HL-60/S4 treated with retinoic acid at 250 ng/mL for 4 days and 3 days (cell line): ENCODE data around the gene OCIAD2.
"Not testable (repeated sequence)": the region's sequence is repeated elsewhere in the genome, so short reads cannot be mapped to it uniquely, and the experiment has no call there.

Source experiments
- in situ Hi-C: fragments of 300-500 bp; cut with MboI; formaldehyde crosslinking; loops from 2 replicates; pipeline ENCODE4 v1.7.0; 2022; ENCODE audit warnings: low sequenced_read_pairs

The OCIAD2 gene, protein sequence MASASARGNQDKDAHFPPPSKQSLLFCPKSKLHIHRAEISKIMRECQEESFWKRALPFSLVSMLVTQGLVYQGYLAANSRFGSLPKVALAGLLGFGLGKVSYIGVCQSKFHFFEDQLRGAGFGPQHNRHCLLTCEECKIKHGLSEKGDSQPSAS

DNA sequence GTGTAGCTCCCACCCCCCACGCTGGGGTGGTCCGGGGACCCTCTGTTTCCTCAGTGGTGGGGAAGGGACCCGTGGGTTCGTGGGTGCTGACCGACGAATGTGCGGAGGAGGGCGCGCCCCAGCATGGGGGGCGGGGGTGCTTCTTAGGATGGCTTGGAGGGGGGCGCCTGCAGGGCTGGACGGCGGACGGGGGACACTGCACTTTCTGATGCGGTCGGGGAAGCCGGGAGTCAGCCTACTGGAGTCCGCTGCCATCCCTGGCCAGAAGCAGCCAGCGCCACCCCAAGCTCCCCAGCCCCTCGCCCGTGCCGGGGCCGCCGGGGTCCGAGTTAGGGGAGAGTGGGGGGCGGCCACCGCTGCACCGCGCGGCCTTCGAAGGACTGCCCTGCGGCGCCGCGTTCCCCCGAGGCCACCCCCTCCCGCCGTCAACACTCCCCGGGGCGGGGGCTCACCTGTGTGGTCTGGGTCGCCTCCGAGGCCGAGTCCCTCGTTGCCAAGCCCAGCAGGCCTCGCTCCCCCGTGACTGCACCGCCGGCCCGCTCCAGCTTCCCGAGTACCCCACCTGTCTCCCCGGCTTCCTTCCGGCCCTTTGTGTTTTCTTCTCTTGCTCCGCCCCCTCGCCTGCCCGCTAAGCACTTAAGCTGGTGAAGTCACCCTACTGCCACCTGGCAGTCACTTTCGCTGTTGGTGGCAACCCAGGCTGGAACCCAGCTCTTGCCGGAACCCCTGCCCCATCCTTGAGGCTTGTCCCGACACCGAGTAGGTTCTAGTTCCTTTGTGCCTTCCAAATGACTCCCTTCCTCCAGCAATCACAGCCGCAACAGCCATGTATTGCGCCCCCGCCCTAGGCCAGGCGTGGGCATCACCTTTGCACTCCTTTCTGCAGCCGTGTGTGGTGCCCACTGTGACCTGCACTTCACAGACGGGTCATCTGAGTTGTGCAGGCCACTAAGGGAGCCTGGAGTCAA lies at the start of gene OCIAD2:
TSS of gene OCIAD2 (minus strand) at position 569 of the 968 bp plus-strand sequence. CDS start 2,225 bp downstream, outside the sequence.
- in situ Hi-C loops, result no loop called here

DNA sequence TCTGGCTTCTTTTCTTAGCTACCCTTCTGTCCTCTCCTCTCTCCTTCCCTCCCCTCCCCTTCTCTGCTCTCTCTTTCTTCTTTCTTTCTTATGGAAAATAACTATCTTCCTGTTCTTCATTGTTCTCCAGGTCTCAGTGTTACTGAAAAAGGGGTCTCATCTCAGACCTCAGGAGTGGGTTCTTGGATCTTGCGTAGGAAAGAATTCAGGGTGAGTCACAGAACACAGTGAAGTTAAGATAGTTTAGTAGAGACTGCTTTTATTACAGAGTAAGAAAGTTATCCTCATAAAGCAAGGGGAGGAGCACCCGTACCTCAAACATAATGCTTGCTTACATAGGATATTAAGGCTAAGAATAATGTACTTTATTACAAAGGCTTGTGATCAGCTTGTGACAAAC lies 47.7 kb upstream of the OCIAD2 start:
- in situ Hi-C loops, result loop anchor here (25.0 kb wide), 2 partner anchors 392 to 817 kb away; partner anchors contain the start of gene TXK

DNA sequence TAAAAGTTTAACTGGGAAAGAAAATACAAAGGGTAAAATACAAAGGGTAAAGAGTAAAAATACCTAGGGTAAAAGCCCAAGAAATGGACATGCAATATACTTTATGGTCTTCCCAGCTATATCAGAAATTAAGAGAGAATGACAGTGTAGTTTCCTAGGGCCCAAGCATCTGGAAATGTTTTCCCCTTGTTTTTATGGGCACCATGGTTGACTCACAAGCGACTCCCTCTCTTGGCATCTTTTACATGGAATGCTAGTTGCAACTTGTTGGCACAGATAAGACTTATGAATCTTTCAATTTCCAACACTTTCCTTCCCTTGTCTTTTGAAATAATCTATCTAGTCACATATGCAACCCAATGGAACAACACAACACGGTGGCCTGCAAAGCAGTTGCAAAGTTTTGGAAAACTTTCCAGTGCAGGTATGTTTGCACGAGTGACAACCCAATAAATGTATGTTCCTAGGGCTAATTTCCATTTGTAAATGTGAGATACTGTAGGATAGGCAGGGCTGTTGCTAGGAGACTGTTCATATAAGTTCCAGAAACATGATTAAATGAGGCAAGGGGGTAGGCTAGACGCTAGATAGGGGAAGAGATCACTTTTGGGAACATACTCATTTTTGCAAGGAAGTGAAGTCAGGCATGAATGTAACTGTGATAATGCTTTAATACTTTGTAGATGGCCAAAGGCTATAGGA lies 43.1 kb upstream of the OCIAD2 start:
- in situ Hi-C loops, result loop anchor here (25.0 kb wide), 2 partner anchors 387 to 812 kb away; partner anchors contain the start of gene TXK

DNA sequence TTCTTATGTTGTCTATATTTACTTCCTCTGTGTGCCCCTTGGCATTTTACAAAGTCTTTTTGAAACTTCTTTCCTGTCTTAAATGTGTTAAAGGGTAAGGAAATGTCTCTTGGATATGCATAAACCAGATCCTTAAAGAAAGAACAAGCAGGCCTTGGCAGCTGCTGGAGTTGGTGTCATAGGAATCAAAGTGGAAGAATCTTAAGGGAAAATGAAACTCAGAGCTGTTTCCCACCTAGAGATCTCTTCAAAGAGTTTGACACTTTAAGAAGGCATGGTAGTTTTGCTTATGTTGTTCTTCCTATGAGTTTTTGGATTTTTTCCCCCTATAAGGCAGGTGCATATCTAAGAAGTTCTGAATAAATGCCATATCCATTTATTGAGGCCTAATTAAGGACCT lies 42.5 kb upstream of the OCIAD2 start:
- in situ Hi-C loops, result no loop called here

DNA sequence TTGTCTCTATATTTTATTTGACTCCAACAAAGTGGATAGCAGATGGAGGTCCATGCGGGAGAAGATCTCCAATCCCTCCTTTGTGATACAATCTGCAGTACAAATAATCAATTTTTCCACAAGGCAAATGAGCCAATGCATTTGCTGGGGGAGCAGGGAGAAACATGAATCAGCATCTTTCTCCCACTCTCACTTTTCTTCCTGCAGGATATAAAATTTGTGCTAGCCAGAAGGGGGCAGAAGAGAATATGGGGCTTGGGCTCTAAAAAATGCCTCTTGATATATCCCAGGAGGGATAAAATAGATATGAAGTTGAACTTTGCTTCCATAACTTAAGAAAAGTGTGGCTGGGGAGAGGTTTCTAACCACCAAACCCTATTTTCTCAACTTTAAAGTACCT lies 41.2 kb upstream of the OCIAD2 start:
- in situ Hi-C loops, result no loop called here

DNA sequence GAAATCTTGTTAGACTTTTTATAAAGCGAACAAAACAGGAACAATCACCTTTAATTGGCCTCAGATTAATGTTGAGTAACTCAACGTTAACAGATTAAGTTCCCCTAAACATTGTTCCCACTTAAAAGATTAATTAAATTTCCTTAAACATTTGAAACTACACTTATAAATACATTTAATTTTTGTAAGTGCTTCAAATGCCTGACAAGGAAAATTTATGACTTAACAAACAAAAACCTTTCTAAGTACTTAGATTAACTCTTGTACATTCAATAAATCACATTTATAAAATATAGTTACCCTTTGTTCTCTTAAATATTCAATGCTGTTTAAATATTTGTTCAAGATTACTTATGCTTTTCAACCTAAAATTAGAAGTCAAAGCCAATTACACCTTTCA lies 39.4 kb upstream of the OCIAD2 start:
- in situ Hi-C loops, result no loop called here

DNA sequence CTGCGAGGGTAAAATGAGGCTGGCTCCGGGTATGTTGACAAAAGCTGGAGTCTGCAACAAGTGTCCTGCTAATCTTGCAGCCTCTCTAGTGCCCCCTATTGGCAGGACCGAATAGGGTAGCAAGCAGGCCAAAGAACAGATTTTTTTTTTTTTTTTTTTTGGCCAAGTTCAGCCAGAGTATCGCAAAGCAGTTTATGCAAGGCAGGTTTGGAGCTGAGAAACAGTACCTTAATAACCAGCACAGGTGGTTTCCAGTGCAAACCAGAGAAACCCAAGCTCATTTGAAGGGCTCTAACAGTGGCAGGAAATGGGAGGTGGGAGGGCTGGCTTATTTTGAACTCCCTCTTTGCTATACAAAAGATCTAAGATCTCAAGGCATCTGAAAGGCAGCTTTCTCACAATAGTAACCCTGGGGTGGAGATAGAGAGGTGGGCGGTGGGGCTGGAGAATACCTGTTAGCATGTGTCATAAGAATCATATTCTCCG lies 38.2 kb upstream of the OCIAD2 start:
- in situ Hi-C loops, result no loop called here

DNA sequence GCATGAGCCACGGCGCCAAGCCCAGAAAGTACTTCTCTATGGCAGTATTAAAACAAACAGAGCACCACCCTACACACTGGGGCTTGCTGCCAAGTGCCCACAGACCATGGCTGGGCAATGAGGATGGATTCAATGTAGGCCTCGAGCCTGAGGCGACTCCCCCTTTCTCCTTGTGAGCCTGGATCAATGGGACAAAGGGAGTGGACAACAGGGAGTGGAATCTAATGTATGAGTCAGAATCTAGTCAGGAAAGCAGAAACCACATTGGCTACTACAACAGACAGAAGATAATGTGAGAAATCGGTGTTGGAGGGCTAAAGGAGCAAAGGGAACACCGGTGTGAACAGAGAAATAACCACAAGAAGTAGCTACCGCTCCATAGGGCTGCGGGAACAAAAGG lies 37.7 kb upstream of the OCIAD2 start:
- in situ Hi-C loops, result no loop called here

DNA sequence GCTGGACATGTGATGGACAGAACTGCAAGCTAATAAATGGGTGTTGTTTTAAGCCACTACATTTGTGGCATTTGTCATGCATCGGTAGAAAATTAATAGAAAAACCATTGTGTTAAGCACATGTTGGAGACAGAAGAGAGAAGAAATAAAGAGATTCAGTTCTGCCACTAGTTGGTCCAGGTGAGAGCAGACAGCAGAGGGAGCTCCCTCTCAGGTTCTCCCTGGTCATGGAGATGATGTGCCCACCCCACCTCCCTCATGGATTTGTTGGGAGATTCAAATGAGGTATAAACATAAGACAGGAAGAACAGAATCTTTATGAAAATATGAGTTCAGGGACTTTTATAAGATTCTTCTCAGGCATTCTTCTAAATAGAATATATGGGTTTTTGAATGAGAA lies 36.8 kb upstream of the OCIAD2 start:
- in situ Hi-C loops, result no loop called here

DNA sequence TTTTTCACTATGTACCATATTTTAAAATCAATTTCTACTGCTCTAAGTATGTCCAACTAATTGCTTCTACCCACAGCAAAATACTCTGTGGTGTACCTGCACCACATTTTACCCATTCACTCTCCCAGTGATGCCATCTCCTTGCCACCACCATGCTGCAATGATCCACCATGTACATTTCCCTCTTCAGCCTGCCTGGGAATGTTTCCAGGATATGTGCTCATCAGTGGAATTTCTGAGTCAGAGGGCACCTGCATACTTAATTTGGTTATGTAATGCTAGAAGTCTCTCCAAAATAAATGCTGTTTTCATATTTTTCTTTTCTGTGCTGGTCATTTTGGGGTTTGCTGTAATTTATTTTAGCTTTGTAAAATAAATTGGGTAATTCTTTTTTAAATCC lies 33.2 kb upstream of the OCIAD2 start:
- in situ Hi-C loops, result no loop called here

DNA sequence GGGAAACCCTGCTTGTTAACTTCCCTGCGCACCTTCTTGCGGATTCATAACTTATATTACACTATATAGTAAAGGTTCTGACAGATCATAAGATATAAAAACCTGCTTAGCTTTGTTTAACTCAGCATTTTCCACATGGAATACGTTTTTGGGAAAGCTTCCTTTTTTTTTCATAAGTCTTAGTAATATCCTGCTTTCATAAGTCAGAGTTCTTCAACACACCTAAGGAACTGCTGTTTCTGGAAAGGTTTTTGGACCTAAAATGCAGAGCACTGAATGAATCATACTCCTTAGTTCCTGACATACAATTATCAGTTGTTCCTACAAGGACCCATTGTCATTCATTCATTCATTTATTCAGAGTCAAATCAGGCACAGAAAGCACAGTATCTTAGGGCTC lies 32.3 kb upstream of the OCIAD2 start:
- in situ Hi-C loops, result no loop called here

DNA sequence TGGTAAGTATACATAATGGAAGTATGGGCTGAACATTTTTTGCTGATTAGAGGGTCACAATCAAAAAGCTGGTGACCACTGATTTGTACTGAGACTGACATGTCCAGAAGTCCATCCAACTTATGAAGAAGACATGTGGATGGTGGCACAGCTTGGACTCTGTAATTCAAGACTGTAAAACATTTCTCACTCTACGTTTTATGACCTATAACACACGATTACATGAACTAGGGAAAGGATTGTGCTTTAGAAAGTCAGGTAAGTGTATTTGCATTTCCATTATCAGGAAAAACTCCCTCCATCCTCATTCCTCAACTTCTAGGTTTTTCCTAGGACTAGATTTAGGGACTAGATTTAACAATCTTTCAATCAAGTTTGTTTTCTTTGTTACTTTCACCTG lies 30.5 kb upstream of the OCIAD2 start:
- in situ Hi-C loops, result no loop called here

DNA sequence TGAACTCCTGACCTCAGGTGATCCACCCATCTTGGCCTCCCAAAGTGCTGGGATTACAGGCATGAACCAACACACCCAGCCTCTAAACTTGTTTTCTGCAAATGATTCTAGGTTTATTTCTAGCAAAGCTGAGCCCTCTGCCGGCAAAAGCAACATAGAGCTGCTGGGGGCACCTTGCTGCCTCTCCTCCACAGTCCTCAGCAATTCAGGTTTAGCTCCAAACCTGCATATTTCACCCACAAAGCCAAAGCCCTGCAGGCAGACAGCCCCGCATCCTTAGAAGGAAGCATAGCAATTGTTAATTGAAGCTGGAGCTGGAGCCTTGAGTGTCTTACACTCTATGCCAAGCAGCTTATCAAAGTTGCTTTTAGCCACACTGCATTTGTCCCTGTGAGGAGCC lies 24.9 kb upstream of the OCIAD2 start:
- in situ Hi-C loops, result no loop called here

DNA sequence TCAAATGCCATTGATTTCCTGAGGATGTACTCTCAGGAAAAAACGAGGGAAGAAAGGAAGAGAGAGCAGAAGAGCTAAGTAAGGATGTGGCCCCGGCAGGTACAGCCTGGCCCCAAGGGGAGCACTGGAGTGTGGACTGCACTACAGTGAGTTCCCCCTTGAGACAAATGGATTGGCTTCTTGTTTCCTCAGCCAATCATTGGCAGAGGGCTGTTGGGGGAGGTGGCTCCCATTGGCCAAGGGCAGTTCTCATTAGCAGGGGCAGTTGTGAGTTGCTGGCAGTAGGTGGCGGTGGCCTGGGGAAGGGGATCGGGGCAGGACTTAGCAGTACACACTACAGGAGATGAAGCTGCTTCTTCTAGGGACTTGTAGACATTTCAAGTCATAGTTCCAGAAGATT lies 24.1 kb upstream of the OCIAD2 start:
- in situ Hi-C loops, result no loop called here

DNA sequence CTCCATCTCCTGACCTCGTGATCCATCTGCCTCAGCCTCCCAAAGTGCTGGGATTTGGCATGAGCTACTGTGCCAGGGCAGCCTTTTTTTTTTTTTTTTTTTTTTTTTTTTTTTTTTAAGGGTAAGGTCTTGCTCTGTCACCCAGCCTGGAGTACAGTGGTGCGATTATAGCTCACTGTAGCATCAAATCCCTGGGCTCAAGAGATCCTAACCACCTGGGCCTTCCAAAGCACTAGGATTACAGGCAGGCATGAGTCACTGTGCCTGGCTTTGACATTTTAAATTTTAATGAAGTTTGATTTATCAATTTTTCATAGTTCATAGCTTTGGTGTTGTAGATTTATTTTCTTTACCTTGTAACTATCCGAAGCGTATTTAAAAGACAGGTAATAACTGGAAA lies 17.8 kb upstream of the OCIAD2 start:
- in situ Hi-C loops, result no loop called here

DNA sequence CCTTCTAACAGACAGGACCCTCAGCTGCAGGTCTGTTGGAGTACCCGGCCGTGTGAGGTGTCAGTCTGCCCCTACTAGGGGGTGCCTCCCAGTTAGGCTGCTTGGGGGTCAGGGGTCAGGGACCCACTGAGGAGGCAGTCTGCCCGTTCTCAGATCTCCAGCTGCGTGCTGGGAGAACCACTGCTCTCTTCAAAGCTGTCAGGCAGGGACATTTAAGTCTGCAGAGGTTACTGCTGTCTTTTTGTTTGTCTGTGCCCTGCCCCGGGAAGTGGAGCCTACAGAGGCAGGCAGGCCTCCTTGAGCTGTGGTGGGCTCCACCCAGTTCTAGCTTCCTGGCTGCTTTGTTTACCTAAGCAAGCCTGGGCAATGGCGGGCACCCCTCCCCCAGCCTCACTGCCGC lies 16.5 kb upstream of the OCIAD2 start:
- in situ Hi-C loops, result not testable (repeated sequence)

DNA sequence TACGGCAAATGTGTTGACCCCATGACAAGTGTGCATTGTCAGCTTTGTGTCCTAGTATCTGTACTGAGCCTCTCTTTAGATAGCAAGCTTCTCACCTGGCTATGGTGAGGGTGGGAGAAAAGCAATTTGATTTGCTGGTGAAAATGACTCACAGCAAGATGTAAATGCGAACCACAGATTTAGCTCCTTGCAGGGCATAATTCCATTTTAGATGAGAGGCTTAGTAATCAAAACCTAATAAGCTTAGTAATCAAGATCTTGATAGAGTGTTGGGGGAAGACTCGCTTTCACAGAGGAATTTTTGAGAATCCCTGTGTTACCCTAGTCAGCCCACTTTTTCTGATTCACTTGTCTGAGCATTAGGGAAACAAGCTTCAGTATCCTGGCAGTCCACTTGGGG lies 7.7 kb upstream of the OCIAD2 start:
- in situ Hi-C loops, result no loop called here

DNA sequence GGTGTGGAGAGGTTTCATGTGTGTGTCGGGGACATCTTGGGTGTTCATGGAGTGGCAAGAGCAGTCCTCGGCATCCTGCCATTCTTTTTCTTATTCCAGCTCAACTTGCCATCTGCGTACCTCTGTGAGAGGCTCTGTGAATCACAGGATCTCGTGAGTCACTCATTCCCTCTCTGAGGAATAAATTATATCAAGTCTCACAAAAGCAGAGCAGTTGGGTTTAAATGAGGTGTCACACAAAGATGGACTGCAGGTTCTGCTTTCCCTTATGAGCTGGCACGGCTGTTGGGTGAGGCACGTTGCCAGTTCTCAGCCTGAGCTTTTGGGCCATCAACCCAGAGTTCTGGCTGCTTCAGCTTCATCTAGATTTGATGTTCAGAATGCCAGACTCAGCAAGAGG lies 6.8 kb upstream of the OCIAD2 start:
- in situ Hi-C loops, result no loop called here

DNA sequence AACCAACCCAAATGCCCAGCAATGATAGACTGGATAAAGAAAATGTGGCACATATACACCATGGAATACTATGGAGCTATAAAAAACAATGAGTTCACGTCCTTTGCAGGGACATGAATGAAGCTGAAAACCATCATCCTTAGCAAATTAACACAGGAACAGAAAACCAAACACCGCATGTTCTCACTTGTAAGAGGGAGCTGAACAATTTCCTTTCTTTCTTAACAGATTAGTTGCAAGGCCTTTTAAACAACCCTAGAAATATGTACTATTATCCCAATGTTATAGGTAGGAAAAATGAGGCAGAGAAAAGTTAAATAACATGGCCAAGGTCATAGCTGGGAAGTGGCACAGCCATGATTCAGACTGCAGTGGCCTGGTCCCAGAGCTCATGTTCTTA lies 5.8 kb upstream of the OCIAD2 start:
- in situ Hi-C loops, result no loop called here

DNA sequence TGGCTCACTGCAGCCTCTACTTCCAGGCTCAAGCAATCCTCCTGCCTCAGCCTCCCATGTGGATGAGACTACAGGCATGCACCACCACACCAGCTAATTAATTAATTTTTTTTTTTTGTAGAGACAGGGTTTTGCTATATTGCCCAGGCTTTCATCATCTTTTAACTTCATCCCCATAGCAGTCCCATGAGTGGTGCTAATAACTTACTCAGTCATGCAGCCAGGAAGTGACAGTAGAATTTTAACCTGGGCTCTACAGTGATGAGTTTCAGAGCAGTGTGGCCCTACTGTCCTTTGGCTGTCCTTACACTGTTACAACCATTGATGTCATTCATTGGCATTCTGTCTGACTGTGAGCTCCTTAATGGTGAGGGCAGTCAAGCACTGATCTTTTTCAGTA lies 3.9 kb upstream of the OCIAD2 start:
- in situ Hi-C loops, result no loop called here

DNA sequence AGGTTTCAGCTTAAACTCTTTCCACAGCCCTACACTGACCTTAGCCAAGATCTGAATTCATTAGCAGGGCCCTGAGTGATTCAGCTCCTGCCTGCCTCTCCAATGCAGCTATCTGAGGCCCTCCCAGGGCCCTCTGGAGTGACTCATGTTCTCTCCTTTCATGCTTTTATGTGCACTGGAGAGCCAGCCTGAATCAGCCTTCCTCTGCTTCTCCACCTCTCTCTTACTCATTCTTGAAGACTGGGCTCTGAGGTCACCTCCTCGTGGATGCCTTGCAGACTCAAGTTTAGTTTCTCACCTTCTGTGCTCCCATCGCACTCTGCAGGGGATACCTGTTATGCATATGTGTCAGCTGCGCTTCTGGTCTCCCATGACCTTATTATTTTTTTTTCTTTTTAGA lies 3.1 kb upstream of the OCIAD2 start:
- in situ Hi-C loops, result no loop called here

DNA sequence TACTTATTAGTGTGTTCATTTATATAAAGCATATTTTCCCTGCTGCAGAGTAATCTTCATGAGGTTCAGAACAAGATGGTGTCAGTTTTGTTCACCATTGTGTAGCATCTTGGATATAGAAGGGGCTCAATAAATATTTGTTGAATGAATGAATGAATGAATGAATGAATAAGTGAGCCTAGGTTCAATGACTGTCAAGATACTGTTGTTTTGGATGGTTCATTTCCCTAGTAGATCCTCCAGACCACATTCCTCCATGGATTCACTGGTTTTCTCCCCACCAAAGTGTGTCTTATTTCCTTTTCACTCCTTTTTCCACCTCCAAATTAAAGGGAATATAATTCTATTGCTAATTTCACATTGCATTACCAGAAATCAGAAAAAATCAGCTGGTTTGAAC lies 2.1 kb upstream of the OCIAD2 start:
- in situ Hi-C loops, result no loop called here
